ENCODE results near the gene GSTO1.

The GSTO1 gene

DNA sequence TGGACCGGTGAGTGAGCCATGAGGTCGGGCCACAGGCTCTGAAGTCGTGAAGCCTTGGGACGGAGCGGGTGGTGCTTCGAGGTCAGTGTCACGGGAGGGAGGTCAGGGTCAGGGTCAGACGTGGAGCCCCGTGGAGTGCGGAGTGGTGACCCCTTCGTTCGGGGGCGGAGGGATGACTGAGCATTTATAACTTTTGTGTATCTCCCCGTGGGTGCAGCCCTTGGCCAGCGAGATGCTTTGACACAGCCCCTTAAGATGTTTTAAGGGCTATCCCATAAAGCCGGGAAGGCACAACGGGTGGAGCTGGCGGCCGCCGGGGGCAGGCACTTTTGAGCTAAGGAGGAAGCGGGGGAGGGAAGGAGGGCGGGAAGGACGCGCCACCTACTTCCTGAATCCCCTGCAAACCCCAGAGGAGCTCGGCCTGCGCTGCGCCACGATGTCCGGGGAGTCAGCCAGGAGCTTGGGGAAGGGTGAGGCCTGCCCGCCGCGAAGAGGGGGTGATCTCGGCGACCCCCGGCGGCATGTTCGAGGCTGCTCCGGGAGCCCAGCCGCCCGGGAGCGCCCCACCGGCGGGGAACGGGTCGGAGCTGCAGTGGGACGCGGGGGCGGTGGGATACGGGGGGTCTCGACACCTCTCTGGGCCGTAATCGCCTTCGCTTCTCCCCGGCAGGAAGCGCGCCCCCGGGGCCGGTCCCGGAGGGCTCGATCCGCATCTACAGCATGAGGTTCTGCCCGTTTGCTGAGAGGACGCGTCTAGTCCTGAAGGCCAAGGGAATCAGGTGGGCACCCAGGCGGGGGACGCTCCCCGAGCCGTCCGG, at the start of gene GSTO1:
Gene GSTO1 (plus strand): TSS at position 400 of the 818 bp plus-strand sequence. CDS start 37 bp downstream, at position 437.
- H3K4me3 ChIP-seq (ENCODE audit: low read length), result peak within 1 kb of the TSS; percentile 83
- DNase-seq (ENCODE audit: low read depth), result peak; percentile 77
- TF ChIP-seq, protein P1, sequence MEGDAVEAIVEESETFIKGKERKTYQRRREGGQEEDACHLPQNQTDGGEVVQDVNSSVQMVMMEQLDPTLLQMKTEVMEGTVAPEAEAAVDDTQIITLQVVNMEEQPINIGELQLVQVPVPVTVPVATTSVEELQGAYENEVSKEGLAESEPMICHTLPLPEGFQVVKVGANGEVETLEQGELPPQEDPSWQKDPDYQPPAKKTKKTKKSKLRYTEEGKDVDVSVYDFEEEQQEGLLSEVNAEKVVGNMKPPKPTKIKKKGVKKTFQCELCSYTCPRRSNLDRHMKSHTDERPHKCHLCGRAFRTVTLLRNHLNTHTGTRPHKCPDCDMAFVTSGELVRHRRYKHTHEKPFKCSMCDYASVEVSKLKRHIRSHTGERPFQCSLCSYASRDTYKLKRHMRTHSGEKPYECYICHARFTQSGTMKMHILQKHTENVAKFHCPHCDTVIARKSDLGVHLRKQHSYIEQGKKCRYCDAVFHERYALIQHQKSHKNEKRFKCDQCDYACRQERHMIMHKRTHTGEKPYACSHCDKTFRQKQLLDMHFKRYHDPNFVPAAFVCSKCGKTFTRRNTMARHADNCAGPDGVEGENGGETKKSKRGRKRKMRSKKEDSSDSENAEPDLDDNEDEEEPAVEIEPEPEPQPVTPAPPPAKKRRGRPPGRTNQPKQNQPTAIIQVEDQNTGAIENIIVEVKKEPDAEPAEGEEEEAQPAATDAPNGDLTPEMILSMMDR (conservative IDR thresholded peaks at IDR 0.05; ENCODE audit: low read length), result 0 out of 2 replicates have a peak, but pooled peaks have one; percentile 10

DNA sequence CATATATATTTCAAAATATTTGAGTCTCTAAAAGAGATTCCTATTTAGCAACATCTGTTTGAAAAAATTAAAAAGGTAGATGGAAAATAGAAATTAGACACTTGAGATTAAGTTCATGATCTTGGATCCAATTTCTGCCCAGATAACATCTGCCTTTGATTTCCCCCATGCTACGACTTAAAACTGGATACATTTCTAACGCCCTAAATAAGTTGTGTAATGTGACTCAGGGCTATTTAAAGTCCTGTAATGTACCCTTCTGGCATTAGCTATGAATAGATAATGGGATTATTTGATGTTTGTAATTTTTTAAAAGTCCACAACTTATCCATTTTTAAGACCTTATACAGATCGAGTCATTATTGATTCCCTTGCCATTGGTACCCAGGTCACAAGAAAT, 46.0 kb upstream of the GSTO1 start:
- no peak overlapping the region for H3K4me3 ChIP-seq (ENCODE audit: low read length)
- TF ChIP-seq, protein P1 (conservative IDR thresholded peaks at IDR 0.05; ENCODE audit: low read length), result no peak
- peak; percentile 11 for DNase-seq (ENCODE audit: low read depth)

DNA sequence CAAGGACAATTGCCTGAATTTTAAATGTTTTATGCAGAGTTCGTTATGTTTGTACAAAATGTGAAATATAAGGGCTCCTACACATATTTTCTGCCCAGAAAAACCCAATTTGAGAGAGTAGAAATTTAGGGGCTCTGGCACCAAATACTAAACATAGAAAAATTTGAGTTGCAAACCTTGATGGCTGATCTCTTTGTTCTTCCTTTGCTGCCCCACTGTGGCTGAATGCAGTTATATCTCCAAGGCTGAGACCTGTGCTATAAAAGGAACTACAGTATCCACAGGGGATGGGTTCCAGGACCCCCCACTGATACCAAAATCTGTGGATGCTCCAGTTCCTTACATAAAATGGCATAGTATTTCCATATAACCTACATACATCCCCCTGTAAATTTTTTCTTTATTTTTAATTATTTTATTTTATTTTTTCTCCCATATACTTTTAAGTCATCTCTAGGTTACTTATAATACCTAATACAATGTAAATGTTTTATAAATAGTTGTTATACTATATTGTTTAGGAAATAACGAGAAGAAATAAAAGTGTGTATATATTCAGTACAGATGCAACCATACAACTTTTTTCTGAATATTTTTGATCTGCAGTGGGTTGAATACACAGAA, 45.0 kb upstream of the GSTO1 start:
- TF ChIP-seq, protein P1 (conservative IDR thresholded peaks at IDR 0.05; ENCODE audit: low read length), result peak; percentile 74
- DNase-seq (ENCODE audit: low read depth), result peak; percentile 37
- H3K4me3 ChIP-seq (ENCODE audit: low read length), result no peak overlapping the region

DNA sequence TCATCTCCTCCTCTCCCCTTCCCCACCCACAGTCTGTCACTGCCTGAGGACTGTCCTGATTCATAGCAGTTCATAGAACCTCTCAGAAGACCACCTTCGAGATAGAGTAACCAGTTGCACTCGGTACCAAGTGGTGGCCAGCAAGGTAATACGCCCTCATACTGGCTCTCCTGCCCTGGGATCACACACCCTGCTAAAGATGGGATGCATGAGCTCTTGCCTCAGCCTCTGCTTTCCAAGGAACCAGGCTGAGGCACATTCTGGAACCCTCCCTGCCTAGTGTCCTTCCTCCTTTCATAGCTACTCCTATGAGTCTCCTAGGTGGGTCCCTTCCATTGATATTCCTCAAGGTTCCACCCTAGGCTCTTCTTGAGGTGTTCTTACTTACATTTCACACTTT, 38.1 kb upstream of the GSTO1 start:
- DNase-seq (ENCODE audit: low read depth), result no peak
- no peak overlapping the region for H3K4me3 ChIP-seq (ENCODE audit: low read length)
- TF ChIP-seq, protein P1 (conservative IDR thresholded peaks at IDR 0.05; ENCODE audit: low read length), result no peak

DNA sequence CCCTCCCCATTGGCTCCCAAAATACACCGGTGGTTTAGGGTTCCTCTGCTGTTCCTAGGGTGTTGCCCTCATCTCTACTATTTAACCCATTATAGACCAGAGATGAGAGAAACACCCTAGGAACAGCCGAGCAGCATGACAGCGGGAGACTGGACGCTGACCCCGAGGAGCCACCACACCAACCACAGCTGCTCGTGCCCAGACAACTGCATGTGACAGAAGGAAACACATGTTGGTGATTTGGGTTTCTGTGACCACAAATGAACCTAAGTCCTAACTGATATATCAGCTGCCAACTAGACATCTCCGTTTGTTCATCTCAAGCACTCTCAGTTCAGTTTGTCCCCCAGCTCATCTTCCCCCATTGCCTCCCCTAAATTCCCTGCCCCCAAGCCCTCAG, 35.9 kb upstream of the GSTO1 start:
- no peak for DNase-seq (ENCODE audit: low read depth)
- H3K4me3 ChIP-seq (ENCODE audit: low read length), result no peak overlapping the region
- TF ChIP-seq, protein P1 (conservative IDR thresholded peaks at IDR 0.05; ENCODE audit: low read length), result no peak

DNA sequence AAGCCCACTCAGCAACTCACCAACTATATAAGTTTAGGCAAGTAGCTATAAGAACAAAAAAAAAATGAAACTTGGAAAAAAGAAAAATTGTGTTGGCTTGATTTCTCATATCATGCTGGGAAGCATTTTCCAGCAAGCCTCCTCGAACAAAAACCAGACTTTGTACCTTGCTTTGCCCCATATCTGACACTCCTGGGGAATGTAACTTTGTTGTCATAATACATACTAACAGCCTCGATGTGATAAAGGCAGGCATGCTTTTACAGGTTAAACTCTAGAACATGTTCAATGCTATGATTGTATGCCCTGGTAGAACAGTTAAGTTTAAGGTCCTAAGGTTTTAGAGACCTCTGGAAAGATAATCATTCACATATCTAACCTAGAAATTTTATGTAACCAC, 34.2 kb upstream of the GSTO1 start:
- TF ChIP-seq, protein P1 (conservative IDR thresholded peaks at IDR 0.05; ENCODE audit: low read length), result no peak
- DNase-seq (ENCODE audit: low read depth), result no peak
- H3K4me3 ChIP-seq (ENCODE audit: low read length), result no peak overlapping the region

DNA sequence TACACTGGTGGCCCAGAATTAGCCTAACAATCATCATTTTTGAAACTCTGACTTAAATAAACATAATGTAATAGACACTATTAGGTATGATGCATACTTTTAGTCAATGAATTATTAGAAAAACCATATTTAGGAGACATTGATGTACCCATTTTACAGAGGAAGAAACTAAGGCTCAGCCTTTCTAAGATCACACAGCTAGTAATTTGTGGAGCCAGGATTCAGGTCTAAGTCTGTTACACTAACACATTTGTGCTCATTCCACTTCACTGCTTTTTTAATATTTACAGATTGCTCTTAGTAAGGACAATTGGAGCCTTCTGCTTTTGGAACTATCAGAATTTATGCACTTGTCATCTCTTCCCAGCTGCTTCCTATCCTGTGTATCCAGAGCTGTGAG, 31.4 kb upstream of the GSTO1 start:
- H3K4me3 ChIP-seq (ENCODE audit: low read length), result no peak overlapping the region
- DNase-seq (ENCODE audit: low read depth), result no peak
- TF ChIP-seq, protein P1 (conservative IDR thresholded peaks at IDR 0.05; ENCODE audit: low read length), result no peak
